GOT3 (cell line): ENCODE data around the gene XRCC4.
A peak's percentile ranks its signal among the peaks of the same experiment; 100 is the strongest.
"Not testable (repeated sequence)": the region's sequence is repeated elsewhere in the genome, so short reads cannot be mapped to it uniquely, and the experiment has no call there.

ENCODE experiments used
- DNase-seq: peaks from one replicate; lab custom pipeline; 2025; ENCODE audit warnings: mixed read lengths; lab: John Stamatoyannopoulos, UW

XRCC4 gene

GRCh38 chr5:83076742-83077661 lies at the start of gene XRCC4, which contains the start of gene TMEM167A:
Gene XRCC4 (plus strand): TSS chr5:83077547. CDS start chr5:83104920, 27,373 bp downstream.
Gene TMEM167A (minus strand): TSS chr5:83077394. CDS start chr5:83077323, 71 bp downstream.
- DNase-seq, result peak; percentile 91

GRCh38 chr5:83029912-83030311 lies 47.4 kb upstream of the XRCC4 start:
- no peak for DNase-seq

- no peak for DNase-seq
These were observed 46.0 kb upstream of the XRCC4 start for GRCh38 chr5:83031381-83031780.

GRCh38 chr5:83034036-83034435 lies 43.3 kb upstream of the XRCC4 start:
- DNase-seq, result no peak

GRCh38 chr5:83034528-83035207 lies 42.7 kb upstream of the XRCC4 start:
- DNase-seq, result no peak

- no peak for DNase-seq
These were observed 41.8 kb upstream of the XRCC4 start for GRCh38 chr5:83035373-83036100.

- no peak for DNase-seq
These were observed 40.3 kb upstream of the XRCC4 start for GRCh38 chr5:83036991-83037575.

GRCh38 chr5:83038924-83039323 lies 38.4 kb upstream of the XRCC4 start:
- DNase-seq, result no peak

- no peak for DNase-seq
These were observed 34.8 kb upstream of the XRCC4 start for GRCh38 chr5:83042507-83042906.

GRCh38 chr5:83044926-83045325 lies 32.4 kb upstream of the XRCC4 start:
- DNase-seq, result no peak

- DNase-seq, result no peak
These were observed 29.1 kb upstream of the XRCC4 start for GRCh38 chr5:83048277-83048676.

- no peak for DNase-seq
These were observed 28.5 kb upstream of the XRCC4 start for GRCh38 chr5:83048811-83049210.

- no peak for DNase-seq
These were observed 27.9 kb upstream of the XRCC4 start for GRCh38 chr5:83049370-83049885.

- DNase-seq, result no peak
These were observed 26.5 kb upstream of the XRCC4 start for GRCh38 chr5:83050723-83051340.

GRCh38 chr5:83055166-83055565 lies 22.2 kb upstream of the XRCC4 start:
- DNase-seq, result no peak

GRCh38 chr5:83058726-83059125 lies 18.6 kb upstream of the XRCC4 start:
- DNase-seq, result no peak

- DNase-seq, result no peak
These were observed 18.0 kb upstream of the XRCC4 start for GRCh38 chr5:83059341-83059740.

- DNase-seq, result no peak
These were observed 10.7 kb upstream of the XRCC4 start for GRCh38 chr5:83066548-83067110.

GRCh38 chr5:83067377-83067776 lies 10.0 kb upstream of the XRCC4 start:
- not testable (repeated sequence) for DNase-seq

GRCh38 chr5:83069096-83069799 lies 8.1 kb upstream of the XRCC4 start:
- DNase-seq, result no peak
